ENCODE results near the gene POU6F1.

Gene POU6F1

GRCh38 chr12:51156245-51156765 is 61.6 kb downstream of the POU6F1 start:
- DNase-seq (ENCODE audit: low read depth): no peak

- no peak for DNase-seq (ENCODE audit: low read depth)
Observed at GRCh38 chr12:51152953-51153352, 64.9 kb downstream of the POU6F1 start.

GRCh38 chr12:51150777-51151176 is 67.1 kb downstream of the POU6F1 start:
- no peak for DNase-seq (ENCODE audit: low read depth)

GRCh38 chr12:51147309-51147708 is 70.6 kb downstream of the POU6F1 start:
- DNase-seq (ENCODE audit: low read depth): no peak

GRCh38 chr12:51139292-51139844 is 78.5 kb downstream of the POU6F1 start:
- no peak for DNase-seq (ENCODE audit: low read depth)
